Activated CD8-positive, alpha-beta memory T cell treated with anti-CD3 and anti-CD28 coated beads, Interleukin-2, amount 50 U/mL, for 24 hours (primary cell): ENCODE measurements around the gene ABCC2.

Experiments
- DNase-seq: peaks from one replicate; pipeline ENCODE4 v3.0.0-alpha.2; 2020; ENCODE audit errors: extremely low read depth

Gene ABCC2

GRCh38 chr10:99770408-99771045, 11.9 kb upstream of the ABCC2 start:
- no peak for DNase-seq

DNA sequence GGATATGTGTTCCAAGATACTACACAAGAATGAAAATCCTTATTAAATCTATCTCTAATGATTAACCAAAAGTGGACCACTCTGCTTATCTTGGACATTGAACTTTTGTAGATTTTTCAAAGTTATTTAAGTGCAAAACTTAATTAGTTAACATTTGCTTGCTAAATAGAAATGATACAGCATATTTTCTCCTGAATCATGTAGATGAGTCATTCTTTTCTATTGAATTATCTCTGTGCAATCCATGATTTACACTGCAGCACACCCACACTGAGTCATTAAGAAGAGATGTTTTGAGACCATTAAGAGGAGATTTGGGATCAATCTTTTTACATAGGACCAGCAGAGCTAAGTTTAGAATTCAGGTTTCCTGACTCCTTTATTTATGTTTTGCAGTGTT, 6.6 kb upstream of the ABCC2 start:
- no peak for DNase-seq

- no peak for DNase-seq
These were observed 4.3 kb upstream of the ABCC2 start for GRCh38 chr10:99777918-99778714.

DNA sequence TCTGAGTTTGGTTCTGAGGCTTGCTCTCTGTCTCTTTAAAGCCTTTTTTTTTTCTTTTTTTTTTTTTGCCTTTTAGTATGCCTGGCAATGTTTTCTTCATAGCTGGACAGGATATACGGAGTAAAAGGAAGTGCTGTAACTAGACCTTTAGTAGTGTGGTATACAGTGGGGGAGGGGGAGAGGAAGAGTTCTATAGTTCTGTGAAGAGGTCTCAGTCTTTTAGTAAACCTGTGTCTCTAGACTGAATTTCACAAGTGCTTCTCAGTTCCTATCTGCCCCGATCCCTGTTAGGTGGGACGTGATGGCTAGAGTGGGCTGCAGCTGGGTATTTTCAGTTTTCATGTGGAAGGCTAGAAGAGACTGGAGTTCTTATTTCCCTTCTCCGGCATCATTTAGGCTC, 3.1 kb upstream of the ABCC2 start:
- DNase-seq, result no peak

- no peak for DNase-seq
These were observed 558 bp upstream of the ABCC2 start for GRCh38 chr10:99781734-99782429.

DNA sequence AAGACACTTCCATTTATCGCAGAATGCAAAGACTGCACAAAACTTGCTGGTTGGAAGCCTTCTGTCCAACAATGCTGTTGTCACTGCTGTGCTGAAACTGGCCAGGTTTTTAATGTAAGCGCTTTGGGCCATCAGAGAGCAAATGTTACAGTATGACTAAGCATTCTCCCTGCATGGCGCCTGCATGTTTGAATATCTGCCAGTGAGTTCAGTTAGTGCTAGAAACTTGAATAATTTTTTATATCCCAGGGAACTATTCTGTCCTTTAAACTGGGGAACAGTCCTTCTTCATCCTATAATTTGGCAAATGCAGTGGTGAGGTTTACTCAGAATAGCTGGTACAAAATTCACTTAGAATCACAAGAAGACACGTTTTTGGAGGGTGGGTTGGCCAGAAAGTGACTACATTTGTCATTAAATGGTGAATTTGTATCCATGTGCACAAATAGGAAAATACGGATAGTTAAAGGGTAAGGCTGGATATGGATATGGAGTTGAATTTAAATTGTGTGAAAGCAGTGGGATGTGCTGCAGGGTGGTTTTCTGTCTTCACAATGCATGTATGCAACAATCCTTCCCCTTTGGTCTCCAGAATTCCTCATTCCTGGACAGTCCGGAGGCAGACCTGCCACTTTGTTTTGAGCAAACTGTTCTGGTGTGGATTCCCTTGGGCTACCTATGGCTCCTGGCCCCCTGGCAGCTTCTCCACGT, 1.7 kb downstream of the ABCC2 start:
- no peak for DNase-seq

GRCh38 chr10:99784727-99785441, 2.4 kb downstream of the ABCC2 start:
- DNase-seq, result no peak

DNA sequence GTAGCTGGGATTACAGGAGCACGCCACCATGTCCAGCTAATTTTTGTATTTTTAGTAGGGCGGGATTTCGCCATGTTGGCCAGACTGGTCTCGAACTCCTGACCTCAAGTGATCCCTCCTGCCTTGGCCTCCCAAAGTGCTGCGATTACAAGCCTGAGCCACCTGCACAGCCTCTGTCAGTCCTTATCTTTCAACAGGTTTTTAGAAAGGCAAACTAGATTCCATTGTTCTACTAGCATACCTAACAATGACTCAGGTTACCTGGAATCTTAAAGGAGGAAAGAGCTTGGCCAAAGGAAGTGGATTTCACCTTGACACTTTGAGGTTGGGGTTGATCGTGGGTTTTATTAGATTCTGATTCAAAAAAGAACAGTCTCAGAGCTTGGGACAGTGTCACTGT, 3.2 kb downstream of the ABCC2 start:
- DNase-seq, result no peak

GRCh38 chr10:99787311-99787710, 4.9 kb downstream of the ABCC2 start:
- no peak for DNase-seq

DNA sequence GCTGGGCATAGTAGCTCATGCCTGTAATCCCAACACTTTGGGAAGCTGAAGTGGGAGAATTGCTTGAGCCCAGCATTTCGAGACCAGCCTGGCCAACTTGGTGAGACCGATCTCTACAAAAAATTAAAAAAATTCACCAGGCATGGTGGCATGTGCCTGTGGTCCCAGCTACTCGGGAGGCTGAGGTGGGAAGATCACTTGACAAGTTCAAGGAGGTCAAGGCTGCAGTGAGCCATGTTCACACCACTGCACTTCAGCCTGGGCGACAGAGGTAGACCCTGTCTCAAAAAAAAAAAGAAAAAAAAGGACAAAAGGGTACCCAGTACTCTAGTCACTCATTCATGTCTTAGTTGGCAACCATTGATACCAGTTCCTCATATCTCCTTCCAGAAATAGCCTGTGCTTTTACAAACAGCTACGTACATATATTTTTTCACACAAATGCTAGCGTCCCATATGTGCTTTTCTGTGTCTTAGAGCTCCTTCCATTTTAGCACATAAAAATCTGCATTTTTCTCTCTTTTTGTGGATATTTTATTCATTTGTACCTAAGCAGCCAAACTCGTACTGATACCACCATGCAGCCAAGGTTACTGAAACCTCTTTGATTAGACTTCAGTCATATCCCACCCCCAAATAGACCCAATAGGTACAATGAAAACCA, 5.5 kb downstream of the ABCC2 start:
- DNase-seq, result no peak

GRCh38 chr10:99788598-99789256, 6.3 kb downstream of the ABCC2 start:
- no peak for DNase-seq

DNA sequence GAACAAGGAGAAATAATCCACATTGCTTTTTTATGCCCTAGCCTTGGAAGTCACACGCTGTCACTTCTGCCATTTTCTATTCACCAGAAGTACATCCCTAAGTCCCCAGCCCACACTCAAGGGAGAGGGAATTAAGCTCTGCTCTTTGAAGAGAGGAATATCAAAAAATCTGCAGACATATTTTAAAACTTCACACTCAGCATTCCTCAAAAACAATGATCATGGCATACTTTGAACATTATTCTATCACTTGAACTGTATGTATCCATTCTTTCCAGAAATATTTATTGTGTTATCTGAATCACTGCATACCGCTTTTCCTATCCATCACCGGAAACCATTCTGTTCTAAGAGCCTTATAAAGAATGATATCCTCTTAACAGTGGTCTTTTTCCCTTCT, 9.4 kb downstream of the ABCC2 start:
- no peak for DNase-seq

GRCh38 chr10:99793819-99794218, 11.4 kb downstream of the ABCC2 start:
- no peak for DNase-seq

DNA sequence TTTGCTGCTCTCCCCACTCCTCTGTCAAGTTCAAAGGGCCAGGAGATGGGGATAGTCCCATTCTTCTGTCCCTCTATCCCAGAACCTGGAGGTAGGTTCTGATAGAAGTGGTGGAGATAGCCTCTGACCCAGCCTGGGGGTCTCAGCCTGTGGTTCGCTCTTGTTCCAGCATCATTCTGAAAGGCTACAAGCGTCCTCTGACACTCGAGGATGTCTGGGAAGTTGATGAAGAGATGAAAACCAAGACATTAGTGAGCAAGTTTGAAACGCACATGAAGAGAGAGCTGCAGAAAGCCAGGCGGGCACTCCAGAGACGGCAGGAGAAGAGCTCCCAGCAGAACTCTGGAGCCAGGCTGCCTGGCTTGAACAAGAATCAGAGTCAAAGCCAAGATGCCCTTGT, 14.5 kb downstream of the ABCC2 start:
- no peak for DNase-seq

DNA sequence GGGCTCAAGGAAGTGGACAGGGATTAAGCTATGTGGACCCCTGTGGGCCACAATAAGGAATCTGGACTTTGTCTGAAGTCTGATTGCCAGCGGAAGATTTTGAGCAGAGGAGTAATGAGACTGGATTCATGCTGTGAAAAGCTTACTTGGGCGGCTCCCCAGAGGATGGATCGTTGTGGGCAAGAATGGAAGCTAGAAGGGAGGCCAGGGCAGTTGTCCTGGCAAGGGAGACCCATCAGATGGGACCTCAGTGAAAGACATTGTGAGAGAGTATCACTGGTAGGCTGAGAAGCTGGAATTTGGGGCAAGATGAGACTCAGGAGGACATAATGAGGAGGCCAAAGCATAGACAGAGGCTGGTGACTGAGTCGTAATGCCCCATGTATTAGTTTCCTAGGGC, 15.6 kb downstream of the ABCC2 start:
- no peak for DNase-seq

- no peak for DNase-seq
These were observed 16.5 kb downstream of the ABCC2 start for GRCh38 chr10:99798920-99799319.

- no peak for DNase-seq
These were observed 17.2 kb downstream of the ABCC2 start for GRCh38 chr10:99799613-99800012.

DNA sequence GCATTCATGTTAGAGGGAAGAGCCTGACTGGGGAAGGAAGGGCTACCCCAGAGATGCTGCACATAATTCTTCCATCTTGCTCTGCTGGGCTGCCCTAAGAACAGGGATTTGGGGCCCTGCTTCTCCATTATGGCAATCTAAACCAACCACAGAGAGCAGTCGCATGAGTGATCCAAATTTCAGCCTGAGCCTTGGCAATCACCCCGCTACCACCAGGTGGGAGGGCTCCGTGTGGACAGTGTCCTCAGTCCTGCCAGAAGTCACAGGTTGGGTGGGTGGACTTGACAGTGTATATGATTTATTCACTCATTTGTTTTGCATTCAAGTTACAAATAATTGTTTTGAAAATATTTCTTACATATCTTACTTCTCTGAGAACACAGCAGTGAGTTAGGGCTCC, 22.0 kb downstream of the ABCC2 start:
- no peak for DNase-seq

DNA sequence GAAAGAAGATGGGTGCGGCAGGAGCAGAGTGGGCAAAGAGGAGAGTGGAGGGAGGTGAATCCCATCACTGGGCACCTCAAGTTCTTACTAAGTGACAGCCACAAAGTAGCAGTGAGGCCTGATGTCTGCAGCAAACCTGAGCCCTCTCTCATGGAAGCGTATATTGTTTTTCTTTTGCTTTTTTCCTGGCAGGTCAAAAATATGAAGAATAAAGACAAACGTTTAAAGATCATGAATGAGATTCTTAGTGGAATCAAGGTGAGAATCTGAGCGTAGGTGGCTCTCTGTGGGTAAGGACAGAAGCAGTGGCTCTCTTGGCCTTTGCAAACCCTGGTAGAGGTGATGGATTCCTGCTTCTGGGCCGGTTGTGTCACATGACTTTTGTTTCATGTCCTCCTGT, 22.8 kb downstream of the ABCC2 start:
- no peak for DNase-seq

DNA sequence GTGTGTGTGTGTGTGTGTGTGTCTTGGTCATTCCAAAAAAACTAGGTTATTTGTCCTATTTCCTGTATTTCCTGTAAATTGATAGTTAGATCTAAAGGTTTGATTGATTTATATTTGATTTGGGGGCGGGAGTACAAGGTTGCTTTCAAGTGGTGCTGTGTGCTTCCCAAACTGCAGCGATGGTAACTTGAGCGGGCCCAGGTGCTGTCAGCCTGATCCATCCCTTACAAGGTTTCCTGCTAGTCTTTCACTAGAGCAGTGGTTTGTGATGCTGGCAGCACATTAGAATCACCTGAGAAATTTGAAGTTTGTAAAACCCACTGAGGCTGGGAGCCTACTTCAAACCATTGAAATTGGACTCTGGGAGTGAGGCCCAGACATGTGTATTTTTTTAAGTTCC, 23.7 kb downstream of the ABCC2 start:
- no peak for DNase-seq

- no peak for DNase-seq
These were observed 25.3 kb downstream of the ABCC2 start for GRCh38 chr10:99807786-99808185.
